ENCODE measurements around the gene SS18.

The SS18 gene

DNA sequence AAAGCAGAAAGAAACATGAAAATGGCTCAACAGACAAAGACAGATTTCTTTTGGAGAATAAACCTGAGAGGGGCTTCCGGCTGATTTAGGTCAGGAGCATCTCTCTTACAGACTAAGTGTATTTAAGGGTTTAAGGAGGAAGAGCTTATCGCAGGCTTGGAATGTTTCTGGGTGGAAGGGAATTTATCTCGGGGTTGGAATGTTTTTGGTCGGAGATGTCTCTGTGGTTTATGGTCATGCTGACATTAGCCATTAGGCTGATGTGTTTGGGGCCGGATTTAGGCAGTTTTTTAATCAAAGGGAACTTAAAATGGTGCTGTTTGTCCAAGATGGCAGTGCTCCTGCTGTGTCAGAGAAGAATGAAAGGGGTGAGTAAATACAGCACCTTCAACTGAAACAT lies 28.8 kb upstream of the SS18 start:
- no peaks in the 10 kb centered on the region for H3K9me3 ChIP-seq (ENCODE audit: control insufficient read depth, low read length)
- no peak overlapping the region for H4K91ac ChIP-seq (ENCODE audit: low read length)
- no peaks in the 10 kb centered on the region for H3K4me1 ChIP-seq (ENCODE audit: control insufficient read depth, insufficient read depth, low read depth, low read length)
- WGBS, result 76% methylated on average over 5 of the region's 5 CpGs
- H2BK15ac ChIP-seq (ENCODE audit: low read depth, poor library complexity, severe bottlenecking), result no peak overlapping the region
- no peak overlapping the region for H3K9ac ChIP-seq (ENCODE audit: low read length)
- no peak overlapping the region for H2BK5ac ChIP-seq (ENCODE audit: low read depth, low read length, poor library complexity, severe bottlenecking)
- no peak overlapping the region for H3K4ac ChIP-seq (ENCODE audit: low read depth in 1 of 2, low read length in 2 of 2)
- no peaks in the 10 kb centered on the region for H3K79me1 ChIP-seq (replicated peaks; ENCODE audit: low read length, poor library complexity, severe bottlenecking)
- H3K4me3 ChIP-seq (ENCODE audit: insufficient read depth in 1 of 2, low read depth in 1 of 2, low read length in 2 of 2), result no peak overlapping the region
- DNase-seq, result no peak
- no peaks in the 10 kb centered on the region for H3K36me3 ChIP-seq (ENCODE audit: control insufficient read depth in 1 of 2, insufficient read depth in 2 of 2, low read depth in 1 of 2, low read length in 2 of 2)
- H2AFZ ChIP-seq (ENCODE audit: low read depth, low read length), result no peak overlapping the region
- H3K27me3 ChIP-seq (ENCODE audit: control insufficient read depth in 1 of 2, insufficient read depth in 1 of 2, low read length in 2 of 2), result peaks cover 0 to 9% of the 10 kb centered on the region in 2 experiments
- no peak overlapping the region for H3K18ac ChIP-seq (ENCODE audit: low read depth in 1 of 2, low read length in 2 of 2)
- H2BK12ac ChIP-seq (ENCODE audit: low read length in 2 of 2), result no peak overlapping the region
- no peak overlapping the region for H3K4me2 ChIP-seq (ENCODE audit: low read length, poor library complexity, severe bottlenecking)
- no peak overlapping the region for H2AK5ac ChIP-seq (ENCODE audit: low read length, severe bottlenecking)
- H3K23ac ChIP-seq (ENCODE audit: low read length in 2 of 2), result no peak overlapping the region
- no peak overlapping the region for H3K27ac ChIP-seq (ENCODE audit: low read length, poor library complexity, severe bottlenecking)
- H3K14ac ChIP-seq (ENCODE audit: low read length in 2 of 2), result no peak overlapping the region
- no peak overlapping the region for H2BK120ac ChIP-seq (ENCODE audit: low read depth, low read length)
- H4K8ac ChIP-seq (ENCODE audit: low read length), result no peak overlapping the region

DNA sequence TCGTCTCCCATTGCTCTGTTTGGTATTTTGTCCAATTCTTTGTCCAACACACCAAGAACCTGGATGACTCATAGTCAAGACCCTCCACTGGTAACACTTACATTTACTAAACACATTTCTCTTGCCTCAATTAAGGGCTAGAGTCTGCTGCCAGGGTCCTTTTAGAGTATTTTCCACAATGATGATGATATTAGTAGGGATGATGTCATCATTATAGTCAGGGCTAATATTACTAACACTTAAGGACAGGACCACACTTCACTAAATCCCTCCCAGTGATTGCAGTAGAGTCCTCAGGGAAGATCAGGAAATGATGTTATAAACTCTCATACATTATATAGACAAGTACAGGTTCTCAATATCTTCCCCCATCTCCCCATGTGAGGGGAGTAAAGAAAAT lies 13.6 kb upstream of the SS18 start:
- Histone ChIP-seq H3K27ac (ENCODE audit: low read length, poor library complexity, severe bottlenecking) (no peak overlapping the region), H2BK12ac (ENCODE audit: low read length in 2 of 2) (no peak overlapping the region), H4K8ac (ENCODE audit: low read length) (no peak overlapping the region), H2AK5ac (ENCODE audit: low read length, severe bottlenecking) (no peak overlapping the region), H3K36me3 (ENCODE audit: control insufficient read depth in 1 of 2, insufficient read depth in 2 of 2, low read depth in 1 of 2, low read length in 2 of 2) (no peaks in the 10 kb centered on the region), H3K4me1 (ENCODE audit: control insufficient read depth, insufficient read depth, low read depth, low read length) (no peaks in the 10 kb centered on the region), H3K9me3 (ENCODE audit: control insufficient read depth, low read length) (no peaks in the 10 kb centered on the region), H2AFZ (ENCODE audit: low read depth, low read length) (no peak overlapping the region), H3K9ac (ENCODE audit: low read length) (no peak overlapping the region), H3K23ac (ENCODE audit: low read length in 2 of 2) (no peak overlapping the region), H3K79me1 (replicated peaks; ENCODE audit: low read length, poor library complexity, severe bottlenecking) (no peaks in the 10 kb centered on the region), H3K4ac (ENCODE audit: low read depth in 1 of 2, low read length in 2 of 2) (no peak overlapping the region), H2BK15ac (ENCODE audit: low read depth, poor library complexity, severe bottlenecking) (no peak overlapping the region), H2BK5ac (ENCODE audit: low read depth, low read length, poor library complexity, severe bottlenecking) (no peak overlapping the region), H2BK120ac (ENCODE audit: low read depth, low read length) (no peak overlapping the region), H4K91ac (ENCODE audit: low read length) (no peak overlapping the region), H3K18ac (ENCODE audit: low read depth in 1 of 2, low read length in 2 of 2) (no peak overlapping the region), H3K14ac (ENCODE audit: low read length in 2 of 2) (no peak overlapping the region), H3K4me2 (ENCODE audit: low read length, poor library complexity, severe bottlenecking) (no peak overlapping the region), H3K4me3 (ENCODE audit: insufficient read depth in 1 of 2, low read depth in 1 of 2, low read length in 2 of 2) (no peak overlapping the region), H3K27me3 (ENCODE audit: control insufficient read depth in 1 of 2, insufficient read depth in 1 of 2, low read length in 2 of 2) (no peaks in the 10 kb centered on the region)
- WGBS, result 76% methylated on average over 1 of the region's 1 CpG
- no peak for DNase-seq

- Histone ChIP-seq H4K91ac (ENCODE audit: low read length) (no peak overlapping the region), H2BK5ac (ENCODE audit: low read depth, low read length, poor library complexity, severe bottlenecking) (no peak overlapping the region), H2BK12ac (ENCODE audit: low read length in 2 of 2) (no peak overlapping the region), H3K23ac (ENCODE audit: low read length in 2 of 2) (no peak overlapping the region), H3K18ac (ENCODE audit: low read depth in 1 of 2, low read length in 2 of 2) (no peak overlapping the region), H3K79me1 (replicated peaks; ENCODE audit: low read length, poor library complexity, severe bottlenecking) (no peaks in the 10 kb centered on the region), H3K4me3 (ENCODE audit: insufficient read depth in 1 of 2, low read depth in 1 of 2, low read length in 2 of 2) (no peak overlapping the region), H2AFZ (ENCODE audit: low read depth, low read length) (no peak overlapping the region), H3K4ac (ENCODE audit: low read depth in 1 of 2, low read length in 2 of 2) (no peak overlapping the region), H2BK15ac (ENCODE audit: low read depth, poor library complexity, severe bottlenecking) (no peak overlapping the region), H3K14ac (ENCODE audit: low read length in 2 of 2) (no peak overlapping the region), H3K9me3 (ENCODE audit: control insufficient read depth, low read length) (no peaks in the 10 kb centered on the region), H3K9ac (ENCODE audit: low read length) (no peak overlapping the region), H4K8ac (ENCODE audit: low read length) (no peak overlapping the region), H3K27ac (ENCODE audit: low read length, poor library complexity, severe bottlenecking) (no peak overlapping the region), H3K4me1 (ENCODE audit: control insufficient read depth, insufficient read depth, low read depth, low read length) (no peaks in the 10 kb centered on the region), H3K36me3 (ENCODE audit: control insufficient read depth in 1 of 2, insufficient read depth in 2 of 2, low read depth in 1 of 2, low read length in 2 of 2) (no peaks in the 10 kb centered on the region), H3K27me3 (ENCODE audit: control insufficient read depth in 1 of 2, insufficient read depth in 1 of 2, low read length in 2 of 2) (no peaks in the 10 kb centered on the region), H2BK120ac (ENCODE audit: low read depth, low read length) (no peak overlapping the region), H3K4me2 (ENCODE audit: low read length, poor library complexity, severe bottlenecking) (no peak overlapping the region), H2AK5ac (ENCODE audit: low read length, severe bottlenecking) (no peak overlapping the region)
- 71% methylated on average over 5 of the region's 5 CpGs for WGBS
- no peak for DNase-seq
These were observed 13.2 kb upstream of the SS18 start for GRCh38 chr18:26103579-26103978.

DNA sequence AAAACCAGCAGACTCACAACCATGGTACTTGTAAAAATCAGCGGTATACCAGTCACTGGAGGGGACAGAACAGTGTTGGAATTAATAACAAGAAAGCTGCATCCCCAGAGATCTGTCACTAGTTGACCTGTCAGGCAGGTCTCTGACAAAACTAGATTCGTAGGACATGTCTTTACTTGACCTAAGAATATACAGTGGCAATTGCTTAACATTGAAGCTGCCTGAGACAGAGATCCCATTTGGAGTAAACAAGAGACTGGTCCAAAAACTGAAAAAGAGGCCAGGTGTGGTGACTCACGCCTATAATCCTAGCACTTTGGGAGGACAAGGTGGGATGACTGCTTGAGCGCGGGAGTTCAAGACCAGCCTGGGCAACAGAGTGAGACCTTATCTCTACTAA lies 7.2 kb upstream of the SS18 start:
- no peak for DNase-seq
- Histone ChIP-seq H4K8ac (ENCODE audit: low read length) (no peak overlapping the region), H3K79me1 (replicated peaks; ENCODE audit: low read length, poor library complexity, severe bottlenecking) (no peaks in the 10 kb centered on the region), H3K18ac (ENCODE audit: low read depth in 1 of 2, low read length in 2 of 2) (no peak overlapping the region), H2BK120ac (ENCODE audit: low read depth, low read length) (no peak overlapping the region), H2AK5ac (ENCODE audit: low read length, severe bottlenecking) (no peak overlapping the region), H2BK12ac (ENCODE audit: low read length in 2 of 2) (no peak overlapping the region), H2BK15ac (ENCODE audit: low read depth, poor library complexity, severe bottlenecking) (no peak overlapping the region), H3K9me3 (ENCODE audit: control insufficient read depth, low read length) (no peaks in the 10 kb centered on the region), H3K4me2 (ENCODE audit: low read length, poor library complexity, severe bottlenecking) (no peak overlapping the region), H3K4me1 (ENCODE audit: control insufficient read depth, insufficient read depth, low read depth, low read length) (no peaks in the 10 kb centered on the region), H3K14ac (ENCODE audit: low read length in 2 of 2) (no peak overlapping the region), H3K4ac (ENCODE audit: low read depth in 1 of 2, low read length in 2 of 2) (no peak overlapping the region), H3K36me3 (ENCODE audit: control insufficient read depth in 1 of 2, insufficient read depth in 2 of 2, low read depth in 1 of 2, low read length in 2 of 2) (no peaks in the 10 kb centered on the region), H3K9ac (ENCODE audit: low read length) (no peak overlapping the region), H2BK5ac (ENCODE audit: low read depth, low read length, poor library complexity, severe bottlenecking) (no peak overlapping the region), H3K23ac (ENCODE audit: low read length in 2 of 2) (no peak overlapping the region), H2AFZ (ENCODE audit: low read depth, low read length) (no peak overlapping the region), H3K27ac (ENCODE audit: low read length, poor library complexity, severe bottlenecking) (no peak overlapping the region), H3K27me3 (ENCODE audit: control insufficient read depth in 1 of 2, insufficient read depth in 1 of 2, low read length in 2 of 2) (no peaks in the 10 kb centered on the region), H4K91ac (ENCODE audit: low read length) (no peak overlapping the region), H3K4me3 (ENCODE audit: insufficient read depth in 1 of 2, low read depth in 1 of 2, low read length in 2 of 2) (no peak overlapping the region)
- WGBS, result 92% methylated on average over 5 of the region's 5 CpGs

All from mesenchymal stem cell (in vitro differentiated cells and primary cell).